Gastroesophageal sphincter (tissue), 3 donors: ENCODE measurements around the gene TMEM50A.

ENCODE experiments used
- EP300 ChIP-seq: sonication (generic); formaldehyde crosslinking; IDR thresholded peaks from one replicate; pipeline ENCODE4 v1.6.1; 2017; ENCODE audit warnings: antibody characterized with exemption, mild to moderate bottlenecking
- POLR2A ChIP-seq, 2 donors: fragments of 450-650 bp; IDR thresholded peaks; one replicate each; pipeline ENCODE4 v1.6.1; 2017; ENCODE audit warnings: antibody characterized with exemption in 2 of 2, mild to moderate bottlenecking in 2 of 2, moderate library complexity in 1 of 2
- POLR2AphosphoS5 ChIP-seq: sonication (generic); formaldehyde crosslinking; IDR thresholded peaks from one replicate; pipeline ENCODE4 v1.6.1; 2017; ENCODE audit warnings: antibody characterized with exemption
- TF ChIP-seq, protein P1 (sequence below), 4 experiments: fragments of 200-600 bp in 2 of 4; fragments of 450-650 bp in 2 of 4; sonication (generic) in 1 of 4; IDR thresholded peaks; one replicate each; pipeline ENCODE4 v1.5.1; 2017 to 2019; ENCODE audit warnings: antibody characterized with exemption in 4 of 4, mild to moderate bottlenecking in 2 of 4, moderate library complexity in 2 of 4

DNA sequence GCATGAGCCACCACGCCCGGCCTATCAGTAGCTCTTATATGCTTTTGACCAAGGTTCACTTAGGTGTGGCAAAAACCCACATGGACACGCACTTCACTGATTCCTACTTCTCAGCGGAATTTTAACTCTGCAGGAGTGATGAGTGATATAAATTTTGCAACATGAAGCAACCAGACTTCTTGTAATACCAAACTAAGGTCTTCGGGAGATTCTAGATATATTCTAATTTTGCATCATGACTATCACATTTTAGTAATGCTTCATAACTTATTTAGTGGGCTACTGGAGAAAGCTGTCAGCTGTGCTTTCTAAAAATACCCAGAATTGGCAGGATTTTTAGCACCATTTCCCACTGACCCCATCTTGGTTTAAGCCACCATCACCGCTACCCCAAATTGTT is 54.7 kb downstream of the TMEM50A start:
- no peak for TF ChIP-seq POLR2A (IDR thresholded peaks at IDR 0.05)
- TF ChIP-seq POLR2AphosphoS5: no peak
- TF ChIP-seq, protein P1, sequence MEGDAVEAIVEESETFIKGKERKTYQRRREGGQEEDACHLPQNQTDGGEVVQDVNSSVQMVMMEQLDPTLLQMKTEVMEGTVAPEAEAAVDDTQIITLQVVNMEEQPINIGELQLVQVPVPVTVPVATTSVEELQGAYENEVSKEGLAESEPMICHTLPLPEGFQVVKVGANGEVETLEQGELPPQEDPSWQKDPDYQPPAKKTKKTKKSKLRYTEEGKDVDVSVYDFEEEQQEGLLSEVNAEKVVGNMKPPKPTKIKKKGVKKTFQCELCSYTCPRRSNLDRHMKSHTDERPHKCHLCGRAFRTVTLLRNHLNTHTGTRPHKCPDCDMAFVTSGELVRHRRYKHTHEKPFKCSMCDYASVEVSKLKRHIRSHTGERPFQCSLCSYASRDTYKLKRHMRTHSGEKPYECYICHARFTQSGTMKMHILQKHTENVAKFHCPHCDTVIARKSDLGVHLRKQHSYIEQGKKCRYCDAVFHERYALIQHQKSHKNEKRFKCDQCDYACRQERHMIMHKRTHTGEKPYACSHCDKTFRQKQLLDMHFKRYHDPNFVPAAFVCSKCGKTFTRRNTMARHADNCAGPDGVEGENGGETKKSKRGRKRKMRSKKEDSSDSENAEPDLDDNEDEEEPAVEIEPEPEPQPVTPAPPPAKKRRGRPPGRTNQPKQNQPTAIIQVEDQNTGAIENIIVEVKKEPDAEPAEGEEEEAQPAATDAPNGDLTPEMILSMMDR (IDR thresholded peaks at IDR 0.05): no peak
- TF ChIP-seq EP300: no peak
